Left ventricle myocardium inferior (tissue), 1 donor: ENCODE data around the gene BCL2. TPM values are rescaled to one million over a fixed set of nuclear protein-coding genes. Genes with fewer than 3 reads are reported as not detected.

ENCODE experiments used
- DNase-seq: peaks from one replicate; pipeline ENCODE4 v3.0.0-alpha.2; 2020
- H3K27ac ChIP-seq: fragments of 200-600 bp; replicated peaks from 2 replicates; pipeline ENCODE4 v1.8.0; 2021
- H3K27me3 ChIP-seq: fragments of 200-600 bp; 2 replicates; pipeline ENCODE4 v1.8.0; 2021; ENCODE audit warnings: low read depth
- H3K36me3 ChIP-seq: fragments of 200-600 bp; 2 replicates; pipeline ENCODE4 v1.8.0; 2021
- H3K4me1 ChIP-seq: fragments of 200-600 bp; 2 replicates; pipeline ENCODE4 v1.8.0; 2021
- H3K4me3 ChIP-seq: fragments of 200-600 bp; 2 replicates; pipeline ENCODE4 v1.8.0; 2021; ENCODE audit warnings: mild to moderate bottlenecking, moderate library complexity
- H3K9me3 ChIP-seq: fragments of 200-600 bp; replicated peaks from 2 replicates; pipeline ENCODE4 v1.8.0; 2021
- CTCF ChIP-seq: fragments of 200-600 bp; IDR thresholded peaks from 2 replicates; pipeline ENCODE4 v1.8.0; 2021; ENCODE audit warnings: antibody characterized with exemption, mild to moderate bottlenecking, borderline replicate concordance
- intact Hi-C: fragments of 100-400 bp; cut with micrococcal nuclease; formaldehyde crosslinking; loops from one replicate; pipeline ENCODE4 v1.11.0; 2022
- total RNA-seq: library from RNA; stranded (reverse); fragmentation: NEBNext Ultra II Directional; extraction: Animal tissue kit (Norgen Biotek cat#: 25700); gene quantifications from one replicate; pipeline ENCODE4 v1.2.1, GENCODE V29; 2021
- donor health status: DM: no; HTN: yes; CAD: no; lungs with severe emphysema.

The BCL2 gene
- total RNA-seq, 1 donor from 2014 or later = 7.3 TPM

DNA sequence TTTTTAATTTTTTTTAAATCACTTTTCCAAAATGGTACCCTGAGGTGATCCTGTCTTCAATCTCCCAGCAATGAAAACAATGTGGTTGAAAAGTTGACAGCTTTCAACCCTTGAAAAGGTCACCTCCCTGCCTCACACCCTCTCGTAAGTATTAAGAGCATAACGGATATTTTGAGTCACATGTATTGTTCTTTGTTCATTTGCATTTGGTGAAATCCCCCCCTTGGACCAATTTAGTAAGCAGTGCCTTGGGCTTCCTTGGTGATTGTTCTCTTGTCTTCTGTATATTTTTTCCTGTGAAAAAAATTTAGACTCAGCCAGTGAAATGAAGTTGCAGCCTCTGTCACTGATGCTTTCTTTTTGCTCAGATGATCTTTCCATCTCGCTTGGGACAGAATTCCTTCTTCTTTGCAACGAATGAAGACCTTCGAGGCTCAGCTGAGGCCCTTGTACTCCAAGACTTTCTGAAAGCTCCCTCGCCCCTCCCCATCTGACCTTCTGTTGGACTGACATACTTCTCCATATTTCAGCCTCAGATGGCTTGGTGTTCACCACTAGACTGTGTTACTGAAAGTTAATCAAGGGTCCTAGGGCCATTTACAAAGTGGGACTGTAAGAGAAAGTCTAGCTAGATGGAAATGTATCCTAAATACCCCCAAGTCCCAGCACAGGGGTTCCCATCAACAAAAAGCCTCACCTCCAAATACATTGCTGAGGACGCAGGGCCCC is 158.4 kb downstream of the BCL2 start:
- TF ChIP-seq CTCF = no peak
- no peak for DNase-seq
- Histone ChIP-seq H3K27me3 (no peaks in the 10 kb centered on the region), H3K4me1 (peaks cover 31% of the 10 kb centered on the region), H3K9me3 (no peaks in the 10 kb centered on the region), H3K4me3 (no peak overlapping the region), H3K36me3 (no peaks in the 10 kb centered on the region), H3K27ac (peak overlapping the region; percentile 75)
- intact Hi-C loops = no loop called here

DNA sequence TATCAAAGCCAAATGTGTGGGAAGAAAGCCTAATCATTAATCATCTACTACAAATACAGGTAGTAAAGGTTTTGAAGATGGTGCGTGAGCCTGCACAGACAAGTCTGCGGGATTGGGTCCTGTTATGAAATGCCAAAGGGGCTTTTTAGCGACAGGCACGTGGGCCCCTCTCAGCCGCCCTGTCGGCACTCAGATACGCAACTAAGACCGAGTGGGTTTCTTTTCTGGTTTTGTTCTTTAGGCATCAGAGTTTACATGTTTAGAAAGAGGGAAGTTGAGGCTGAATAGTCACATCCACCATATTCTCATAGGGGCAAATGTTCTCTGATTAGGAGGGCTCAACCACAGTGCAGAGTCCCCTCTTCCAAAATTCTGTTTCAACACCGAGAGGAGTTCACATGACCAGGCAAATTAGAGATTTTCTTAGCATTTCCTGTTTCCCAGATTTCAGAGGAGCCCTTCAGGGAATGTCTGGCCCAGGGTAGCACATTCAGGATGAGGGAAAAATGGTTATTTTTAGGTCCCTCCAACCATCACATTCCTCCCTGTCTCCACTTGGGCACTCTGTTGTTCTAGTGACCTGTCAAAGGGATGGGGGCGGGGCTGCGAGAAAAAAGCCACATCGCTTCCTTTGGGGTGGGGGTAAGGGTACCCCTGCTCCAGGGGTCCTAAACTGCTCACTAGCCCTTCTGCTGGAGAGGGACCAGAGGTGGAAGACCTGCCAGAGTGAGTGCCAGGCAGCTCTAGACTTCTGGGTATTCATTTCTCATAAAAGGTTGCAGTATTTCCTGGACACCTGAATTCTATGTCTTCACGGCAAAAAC is 159.2 kb downstream of the BCL2 start:
- Histone ChIP-seq H3K27me3 (no peaks in the 10 kb centered on the region), H3K4me3 (no peak overlapping the region), H3K4me1 (peaks cover 39% of the 10 kb centered on the region), H3K9me3 (no peaks in the 10 kb centered on the region), H3K27ac (peak overlapping the region; percentile 75), H3K36me3 (no peaks in the 10 kb centered on the region)
- intact Hi-C loops = no loop called here
- DNase-seq = no peak
- TF ChIP-seq CTCF = no peak

DNA sequence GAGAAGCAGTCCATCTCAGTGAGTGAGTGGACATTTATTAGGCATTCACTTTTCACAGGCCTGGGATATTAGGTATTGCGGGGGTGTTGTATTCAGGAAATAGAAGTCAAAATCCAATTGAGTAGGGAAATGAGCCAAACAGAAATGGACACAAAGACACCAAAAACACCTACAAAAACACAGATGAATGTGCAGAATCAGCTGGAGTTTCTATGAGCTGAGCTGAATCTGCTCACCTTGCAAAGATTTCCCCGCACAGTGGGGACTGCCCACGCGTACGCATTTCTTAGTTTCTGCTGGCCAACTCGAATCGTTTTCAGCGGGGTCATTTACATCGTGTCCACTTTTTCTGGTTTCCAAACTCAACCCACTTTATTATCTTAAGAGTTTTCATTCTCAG is 160.0 kb downstream of the BCL2 start:
- no peaks in the 10 kb centered on the region for H3K27me3 ChIP-seq
- intact Hi-C loops = no loop called here
- H3K4me1 ChIP-seq = peaks cover 43% of the 10 kb centered on the region
- no peaks in the 10 kb centered on the region for H3K9me3 ChIP-seq
- H3K4me3 ChIP-seq = no peak overlapping the region
- H3K36me3 ChIP-seq = no peaks in the 10 kb centered on the region
- no peak overlapping the region for H3K27ac ChIP-seq
- no peak for TF ChIP-seq CTCF
- DNase-seq = no peak

DNA sequence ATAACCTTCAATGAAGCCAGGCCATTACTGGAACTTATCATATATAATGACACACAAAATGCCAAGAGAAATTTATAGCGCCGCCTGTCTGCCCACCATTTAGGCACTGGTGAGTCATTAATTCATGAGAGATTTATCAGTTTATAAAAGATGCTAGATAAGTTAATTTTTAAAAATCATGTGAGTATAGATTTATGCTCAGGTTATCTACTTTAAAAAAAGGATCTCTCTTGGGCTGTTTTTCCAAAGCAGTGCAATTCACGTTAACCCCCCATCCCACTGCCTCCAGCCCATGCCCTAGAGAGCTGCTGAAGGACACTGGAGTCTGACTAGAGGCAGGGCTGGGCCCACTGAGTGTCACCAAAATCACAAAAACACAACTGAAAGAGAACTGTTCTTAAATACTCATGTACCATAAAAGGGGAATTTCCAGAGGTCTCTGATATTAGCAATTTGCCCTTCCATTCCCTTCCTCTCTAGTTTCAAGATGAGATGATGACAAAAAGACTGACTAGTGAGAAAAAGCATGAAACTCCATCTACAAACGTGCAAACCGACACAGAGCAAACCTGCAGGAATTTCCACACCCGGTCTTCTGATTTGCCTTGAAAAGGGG is 160.8 kb downstream of the BCL2 start:
- Histone ChIP-seq H3K4me1 (peaks cover 43% of the 10 kb centered on the region), H3K36me3 (no peaks in the 10 kb centered on the region), H3K27ac (no peak overlapping the region), H3K27me3 (no peaks in the 10 kb centered on the region), H3K4me3 (no peak overlapping the region), H3K9me3 (no peaks in the 10 kb centered on the region)
- no peak for TF ChIP-seq CTCF
- intact Hi-C loops = no loop called here
- no peak for DNase-seq

GRCh38 chr18:63158012-63158631 is 161.4 kb downstream of the BCL2 start:
- no peak for DNase-seq
- no peak overlapping the region for H3K4me3 ChIP-seq
- H3K27ac ChIP-seq = no peak overlapping the region
- intact Hi-C loops = no loop called here
- no peaks in the 10 kb centered on the region for H3K9me3 ChIP-seq
- no peaks in the 10 kb centered on the region for H3K36me3 ChIP-seq
- no peaks in the 10 kb centered on the region for H3K27me3 ChIP-seq
- peaks cover 43% of the 10 kb centered on the region for H3K4me1 ChIP-seq
- TF ChIP-seq CTCF = no peak
